ENCODE data around the gene PPP1R3D.

The PPP1R3D gene

GRCh38 chr20:59937150-59937549 is 3.0 kb downstream of the PPP1R3D start:
- DNase-seq (ENCODE audit: low read depth in 2 of 2): peak in 1 of 2 donors; percentile 27
- no peak overlapping the region for H3K4me3 ChIP-seq (replicated peaks in 1 of 2; ENCODE audit: low read depth in 2 of 2, low read length in 2 of 2)
- TF ChIP-seq CTCF (IDR thresholded peaks at IDR 0.05; ENCODE audit: low read depth, low read length): no peak

GRCh38 chr20:59936409-59936808 is 3.7 kb downstream of the PPP1R3D start:
- H3K4me3 ChIP-seq (replicated peaks in 1 of 2; ENCODE audit: low read depth in 2 of 2, low read length in 2 of 2): no peak overlapping the region
- DNase-seq (ENCODE audit: low read depth in 2 of 2): no peak
- TF ChIP-seq CTCF (IDR thresholded peaks at IDR 0.05; ENCODE audit: low read depth, low read length): no peak

GRCh38 chr20:59935457-59936185 is 4.5 kb downstream of the PPP1R3D start:
- DNase-seq (ENCODE audit: low read depth in 2 of 2): no peak
- no peak overlapping the region for H3K4me3 ChIP-seq (replicated peaks in 1 of 2; ENCODE audit: low read depth in 2 of 2, low read length in 2 of 2)
- no peak for TF ChIP-seq CTCF (IDR thresholded peaks at IDR 0.05; ENCODE audit: low read depth, low read length)

GRCh38 chr20:59933849-59934585 is 6.1 kb downstream of the PPP1R3D start:
- peak overlapping the region; percentile 69 to 76 for H3K4me3 ChIP-seq (replicated peaks in 1 of 2; ENCODE audit: low read depth in 2 of 2, low read length in 2 of 2)
- DNase-seq (ENCODE audit: low read depth in 2 of 2): peak; percentile 68 to 70
- peak; percentile 60 for TF ChIP-seq CTCF (IDR thresholded peaks at IDR 0.05; ENCODE audit: low read depth, low read length)

GRCh38 chr20:59933296-59933848 is 6.7 kb downstream of the PPP1R3D start, which contains the start of gene SYCP2:
SYCP2 (minus strand) TSS chr20:59933637; CDS start chr20:59922413, 11,224 bp downstream.
- no peak for TF ChIP-seq CTCF (IDR thresholded peaks at IDR 0.05; ENCODE audit: low read depth, low read length)
- peak within 1 kb of the TSS; percentile 69 to 76 for H3K4me3 ChIP-seq (replicated peaks in 1 of 2; ENCODE audit: low read depth in 2 of 2, low read length in 2 of 2)
- peak; percentile 32 to 44 for DNase-seq (ENCODE audit: low read depth in 2 of 2)

- DNase-seq (ENCODE audit: low read depth in 2 of 2): no peak
- H3K4me3 ChIP-seq (replicated peaks in 1 of 2; ENCODE audit: low read depth in 2 of 2, low read length in 2 of 2): no peak overlapping the region
- no peak for TF ChIP-seq CTCF (IDR thresholded peaks at IDR 0.05; ENCODE audit: low read depth, low read length)
Measured at GRCh38 chr20:59932616-59933295, 7.3 kb downstream of the PPP1R3D start.

Data from cardiac fibroblast (primary cell).